Endothelial cell of umbilical vein (primary cell): Measurements from ENCODE around the gene PPP3CA. TPM values are rescaled to one million over a fixed set of nuclear protein-coding genes. Genes with fewer than 3 reads are reported as not detected.

Experiments
- BruUV-seq: library from RNA; stranded (reverse); fragments of 400-500 nt; replicated peaks from 2 replicates; lab custom pipeline; 2021; lab: Mats Ljungman, UMichigan
- CTCF ChIA-PET: fragments of 300-600, 350-600 bp; sonication (Branson Sonifier 250); formaldehyde crosslinking; loops from one replicate; lab custom pipeline; 2021; ENCODE audit warnings: antibody characterized with exemption, inconsistent platforms; lab: Charles Lee
- POLR2A ChIA-PET: fragments of 300-600, 350-600 bp; sonication (Branson Sonifier 250); formaldehyde crosslinking; loops from one replicate; lab custom pipeline; 2021; ENCODE audit warnings: antibody characterized with exemption, inconsistent platforms; lab: Charles Lee
- DNase-seq: peaks from one replicate; pipeline ENCODE4 v3.0.0-alpha.2; 2011; ENCODE audit warnings: low read depth, low spot score
- FAIRE-seq: peaks from 2 replicates; lab custom pipeline; 2011; peaks lifted over from hg19 to GRCh38; lab: Jason Lieb, UNC
- H2AFZ ChIP-seq: 2 replicates; pipeline ENCODE4 v1.6.0; 2012; ENCODE audit warnings: low read depth, low read length, control low read depth, inconsistent platforms
- H3K27ac ChIP-seq: 2 replicates; pipeline ENCODE4 v1.5.1; 2011; ENCODE audit warnings: low read depth, mild to moderate bottlenecking, control low read depth, low read length, moderate library complexity; ENCODE audit not compliant: insufficient read depth
- H3K27me3 ChIP-seq, 2 experiments: 2 replicates each; pipeline versions ENCODE4 v1.6.0 to v1.6.1; 2011; ENCODE audit warnings: low read length in 2 of 2, mixed read lengths in 1 of 2; ENCODE audit not compliant: control insufficient read depth in 2 of 2, insufficient read depth in 2 of 2
- H3K36me3 ChIP-seq, 2 experiments: 2 replicates in 1 of 2; 3 replicates in 1 of 2; pipeline ENCODE4 v1.5.1; 2011; ENCODE audit warnings: low read length in 2 of 2, mild to moderate bottlenecking in 1 of 2, moderate library complexity in 1 of 2; ENCODE audit not compliant: control insufficient read depth in 2 of 2, insufficient read depth in 2 of 2; ENCODE audit errors: extremely low read depth in 1 of 2
- H3K4me1 ChIP-seq: 3 replicates; pipeline ENCODE4 v1.5.1; 2011; ENCODE audit warnings: mild to moderate bottlenecking, low read length; ENCODE audit not compliant: control insufficient read depth, insufficient read depth; ENCODE audit errors: extremely low read depth
- H3K4me2 ChIP-seq: 2 replicates; pipeline ENCODE4 v1.6.1; 2011; ENCODE audit warnings: low read length, control low read depth, mixed read lengths; ENCODE audit not compliant: insufficient read depth
- H3K4me3 ChIP-seq, 3 experiments: fragments of 200-600 bp in 1 of 3; sonication (generic), shearing (Covaris generic) in 1 of 3; replicated peaks in 1 of 3; 2 replicates each; pipeline ENCODE4 v1.5.1; 2011 to 2016; ENCODE audit warnings: control low read depth in 3 of 3, low read length in 3 of 3, mild to moderate bottlenecking in 2 of 3, inconsistent platforms in 1 of 3, low read depth in 1 of 3, moderate library complexity in 1 of 3; ENCODE audit not compliant: insufficient read depth in 1 of 3
- H3K79me2 ChIP-seq: 2 replicates; pipeline ENCODE4 v1.6.0; 2012; ENCODE audit warnings: low read length, inconsistent platforms; ENCODE audit not compliant: control insufficient read depth, insufficient read depth
- H3K9ac ChIP-seq: replicated peaks from 2 replicates; pipeline ENCODE3; 2011; ENCODE audit warnings: low read length, control low read depth; ENCODE audit not compliant: insufficient read depth; ENCODE audit errors: extremely low read depth
- H3K9me1 ChIP-seq: replicated peaks from 3 replicates; pipeline ENCODE4 v1.6.0; 2011; ENCODE audit warnings: mild to moderate bottlenecking, low read length; ENCODE audit not compliant: control insufficient read depth, insufficient read depth; ENCODE audit errors: extremely low read depth
- H3K9me3 ChIP-seq: replicated peaks from 2 replicates; pipeline ENCODE4 v1.5.1; 2012; ENCODE audit warnings: low read length, inconsistent platforms; ENCODE audit not compliant: control insufficient read depth, insufficient read depth
- H4K20me1 ChIP-seq: replicated peaks from 2 replicates; pipeline ENCODE3; 2011; ENCODE audit warnings: mild to moderate bottlenecking, low read length; ENCODE audit not compliant: control insufficient read depth, insufficient read depth; ENCODE audit errors: extremely low read depth
- EZH2 ChIP-seq: IDR thresholded peaks from 2 replicates; pipeline ENCODE4 v1.6.1; 2012; ENCODE audit warnings: borderline replicate concordance, low read depth, mild to moderate bottlenecking, moderate library complexity, low read length, inconsistent platforms; ENCODE audit not compliant: severe bottlenecking
- FOS ChIP-seq: IDR thresholded peaks from 2 replicates; pipeline ENCODE4 v1.6.1; 2011; ENCODE audit warnings: mild to moderate bottlenecking, low read length, moderate library complexity, borderline replicate concordance; ENCODE audit not compliant: insufficient read depth
- GATA2 ChIP-seq: IDR thresholded peaks from 2 replicates; pipeline ENCODE4 v1.7.0; 2011; ENCODE audit warnings: low read depth, mild to moderate bottlenecking, moderate library complexity, mixed read lengths, low read length; ENCODE audit not compliant: insufficient read length, insufficient read depth
- JUN ChIP-seq: IDR thresholded peaks from 2 replicates; pipeline ENCODE4 v1.6.1; 2011; ENCODE audit warnings: borderline replicate concordance, low read depth; ENCODE audit not compliant: insufficient read length, insufficient read depth
- MYC ChIP-seq: IDR thresholded peaks from one replicate; pipeline ENCODE4 v1.6.1; 2011; ENCODE audit warnings: mild to moderate bottlenecking, low read depth, low read length
- POLR2A ChIP-seq: IDR thresholded peaks from 2 replicates; pipeline ENCODE4 v1.6.1; 2012; ENCODE audit warnings: low read depth, mild to moderate bottlenecking, control low read depth, low read length
- POLR2AphosphoS5 ChIP-seq: IDR thresholded peaks from 2 replicates; pipeline ENCODE4 v1.6.1; 2012; ENCODE audit warnings: low read depth, mild to moderate bottlenecking, control low read depth, low read length, moderate library complexity; ENCODE audit not compliant: insufficient read depth
- dilution Hi-C: fragments of 300-500 bp; cut with MboI; formaldehyde crosslinking; loops from one replicate; pipeline ENCODE4 v1.15.0; 2019; ENCODE audit warnings: low sequenced_read_pairs; ENCODE audit not compliant: extremely low pct_ligation_motif_present
- intact Hi-C: fragments of 100-400 bp; cut with micrococcal nuclease; formaldehyde crosslinking; loops from one replicate; pipeline ENCODE4 v1.10.0; 2022
- polyA plus RNA-seq, 4 experiments: library from polyadenylated mRNA; depleted of rRNA in 3 of 4; stranded (reverse) in 3 of 4; unstranded in 1 of 4; fragments of >200 nt; gene quantifications; 2 replicates each; pipeline versions ENCODE4 v1.2.1 to v1.2.3, GENCODE V29; 2011 to 2012; ENCODE audit warnings: missing spikeins in 1 of 4
- total RNA-seq: library from RNA; stranded (reverse); gene quantifications from 2 replicates; pipeline ENCODE4 v1.2.3, GENCODE V29; 2021
- TF ChIP-seq, protein P1 (sequence below): IDR thresholded peaks from 2 replicates; pipeline ENCODE4 v1.6.1; 2011; ENCODE audit not compliant: insufficient read depth, insufficient read length
- TF ChIP-seq, protein P2 (sequence below), 2 donors: IDR thresholded peaks; 1 replicate in 1 of 2; 2 replicates in 1 of 2; pipeline ENCODE4 v1.5.1; 2011; ENCODE audit warnings: low read length in 2 of 2, mild to moderate bottlenecking in 2 of 2, moderate library complexity in 2 of 2, control low read depth in 1 of 2, inconsistent platforms in 1 of 2, low read depth in 1 of 2; ENCODE audit not compliant: insufficient read depth in 1 of 2; ENCODE audit errors: extremely low read depth in 1 of 2

PPP3CA gene
- total and polyA plus RNA-seq, 2 donors (not counting 3 experiments of a cell fraction or from before 2014, with no cell fraction given) = 7.0 to 43.3 TPM

DNA sequence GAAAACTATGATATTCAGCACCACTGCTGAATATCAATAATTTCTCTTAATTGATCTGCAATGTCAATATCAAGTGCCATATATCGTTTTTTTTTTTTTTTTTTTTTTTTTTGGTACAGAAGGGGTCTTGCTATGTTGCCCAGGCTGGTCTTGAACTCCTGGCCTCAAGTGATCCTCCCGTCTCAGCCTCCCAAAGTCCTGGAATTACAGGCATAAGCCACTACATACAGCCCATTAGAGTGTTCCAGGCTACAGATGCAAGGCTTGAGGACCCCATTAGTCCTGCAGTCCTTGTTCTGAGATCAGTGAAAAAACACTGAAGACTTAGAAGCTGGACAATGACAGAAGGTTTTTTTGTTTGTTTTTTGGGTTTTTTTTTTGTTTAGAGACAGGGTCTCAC is 48.3 kb downstream of the PPP3CA start:
- H3K4me2 ChIP-seq = no peak overlapping the region
- no peak for TF ChIP-seq POLR2A
- TF ChIP-seq POLR2AphosphoS5 = no peak
- TF ChIP-seq MYC = no peak
- no peak for TF ChIP-seq EZH2
- TF ChIP-seq, protein P1, sequence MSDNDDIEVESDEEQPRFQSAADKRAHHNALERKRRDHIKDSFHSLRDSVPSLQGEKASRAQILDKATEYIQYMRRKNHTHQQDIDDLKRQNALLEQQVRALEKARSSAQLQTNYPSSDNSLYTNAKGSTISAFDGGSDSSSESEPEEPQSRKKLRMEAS = no peak
- TF ChIP-seq, protein P2, sequence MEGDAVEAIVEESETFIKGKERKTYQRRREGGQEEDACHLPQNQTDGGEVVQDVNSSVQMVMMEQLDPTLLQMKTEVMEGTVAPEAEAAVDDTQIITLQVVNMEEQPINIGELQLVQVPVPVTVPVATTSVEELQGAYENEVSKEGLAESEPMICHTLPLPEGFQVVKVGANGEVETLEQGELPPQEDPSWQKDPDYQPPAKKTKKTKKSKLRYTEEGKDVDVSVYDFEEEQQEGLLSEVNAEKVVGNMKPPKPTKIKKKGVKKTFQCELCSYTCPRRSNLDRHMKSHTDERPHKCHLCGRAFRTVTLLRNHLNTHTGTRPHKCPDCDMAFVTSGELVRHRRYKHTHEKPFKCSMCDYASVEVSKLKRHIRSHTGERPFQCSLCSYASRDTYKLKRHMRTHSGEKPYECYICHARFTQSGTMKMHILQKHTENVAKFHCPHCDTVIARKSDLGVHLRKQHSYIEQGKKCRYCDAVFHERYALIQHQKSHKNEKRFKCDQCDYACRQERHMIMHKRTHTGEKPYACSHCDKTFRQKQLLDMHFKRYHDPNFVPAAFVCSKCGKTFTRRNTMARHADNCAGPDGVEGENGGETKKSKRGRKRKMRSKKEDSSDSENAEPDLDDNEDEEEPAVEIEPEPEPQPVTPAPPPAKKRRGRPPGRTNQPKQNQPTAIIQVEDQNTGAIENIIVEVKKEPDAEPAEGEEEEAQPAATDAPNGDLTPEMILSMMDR (IDR thresholded peaks at IDR 0.05; ENCODE audit: extremely low read depth in 1 of 2, insufficient read depth in 1 of 2, low read depth in 1 of 2, low read length in 2 of 2) = no peak
- no peak for TF ChIP-seq FOS
- no peak for TF ChIP-seq GATA2
- TF ChIP-seq JUN = no peak
- H3K9me3 ChIP-seq = no peaks in the 10 kb centered on the region
- H3K9ac ChIP-seq = no peak overlapping the region
- no peak for DNase-seq
- no peaks in the 10 kb centered on the region for H3K79me2 ChIP-seq
- no peaks in the 10 kb centered on the region for H3K4me1 ChIP-seq
- no peaks in the 10 kb centered on the region for H3K36me3 ChIP-seq
- intact Hi-C loops = no loop called here
- ChIA-PET CTCF (no interaction called here), POLR2A (no interaction called here)
- no peaks in the 10 kb centered on the region for H3K9me1 ChIP-seq
- H4K20me1 ChIP-seq = peaks cover 4% of the 10 kb centered on the region
- H3K27me3 ChIP-seq = no peaks in the 10 kb centered on the region
- H2AFZ ChIP-seq = no peak overlapping the region
- no peak for FAIRE-seq
- H3K4me3 ChIP-seq = no peak overlapping the region
- no peak overlapping the region for H3K27ac ChIP-seq
- dilution Hi-C loops = no loop called here
- BruUV-seq = no TSS peak
